ENCODE results near the gene ATP8A2. TPM values are rescaled to one million over a fixed set of nuclear protein-coding genes. Genes with fewer than 3 reads are reported as not detected.

Gene ATP8A2
- total RNA-seq, 1 experiment from 2014 or later, result 5.2 TPM

- ChIA-PET CTCF (no interaction called here), POLR2A (no interaction called here)
- H3K4me1 Mint-ChIP-seq, result peaks cover 10% of the 10 kb centered on the region
- H3K27ac Mint-ChIP-seq, result no peak overlapping the region
- H3K36me3 Mint-ChIP-seq, result no peaks in the 10 kb centered on the region
- TF ChIP-seq CREM (CRISPR knock-in tag; IDR thresholded peaks at IDR 0.05) (no peak), ZBTB43 (CRISPR knock-in tag; IDR thresholded peaks at IDR 0.05) (no peak), NFATC4 (CRISPR knock-in tag; IDR thresholded peaks at IDR 0.05) (no peak), OVOL2 (CRISPR knock-in tag; IDR thresholded peaks at IDR 0.05; ENCODE audit: borderline replicate concordance) (no peak)
- no peak overlapping the region for H3K4me3 Mint-ChIP-seq
- ATAC-seq (no peak), DNase-seq (ENCODE audit: low spot score) (no peak)
- H3K27me3 Mint-ChIP-seq (ENCODE audit: low read depth), result peaks cover 2% of the 10 kb centered on the region; the same call in 1 of the 2 replicates
- peaks cover 10% of the 10 kb centered on the region; the same call in 1 of the 2 replicates for H3K9me3 Mint-ChIP-seq
Observed at GRCh38 chr13:25679159-25679558, 307.4 kb downstream of the ATP8A2 start.

- no peak for TF ChIP-seq TEAD4 (CRISPR knock-in tag; IDR thresholded peaks at IDR 0.05)
- no peak for TF ChIP-seq RORB (CRISPR knock-in tag; IDR thresholded peaks at IDR 0.05)
- no peak for TF ChIP-seq AR (CRISPR knock-in tag; IDR thresholded peaks at IDR 0.05)
- TF ChIP-seq IRF1 (CRISPR knock-in tag; IDR thresholded peaks at IDR 0.05), result no peak
- no peak for TF ChIP-seq FOXP4 (CRISPR knock-in tag; IDR thresholded peaks at IDR 0.05)
- no peak for TF ChIP-seq CTCF (IDR thresholded peaks at IDR 0.05)
- TF ChIP-seq ZNF232 (CRISPR knock-in tag; IDR thresholded peaks at IDR 0.05), result no peak
- TF ChIP-seq USF1 (CRISPR knock-in tag; IDR thresholded peaks at IDR 0.05), result no peak
- no peak for TF ChIP-seq ATF6 (CRISPR knock-in tag; IDR thresholded peaks at IDR 0.05)
- no peak for TF ChIP-seq CDX4 (CRISPR knock-in tag; IDR thresholded peaks at IDR 0.05; ENCODE audit: borderline replicate concordance)
- no peak for TF ChIP-seq ATF2 (CRISPR knock-in tag; IDR thresholded peaks at IDR 0.05; ENCODE audit: borderline replicate concordance, low read depth)
- no peak for TF ChIP-seq GABPB1 (CRISPR knock-in tag; IDR thresholded peaks at IDR 0.05)
- no peak for TF ChIP-seq FOXK1 (CRISPR knock-in tag; IDR thresholded peaks at IDR 0.05)
- TF ChIP-seq SP1 (CRISPR knock-in tag; conservative IDR thresholded peaks at IDR 0.05), result no peak
- no peak for TF ChIP-seq TCF7 (CRISPR knock-in tag; IDR thresholded peaks at IDR 0.05; ENCODE audit: low read depth)
- H3K4me1 Mint-ChIP-seq, result peaks cover 3% of the 10 kb centered on the region
- no peaks in the 10 kb centered on the region for H3K27me3 Mint-ChIP-seq (ENCODE audit: low read depth)
- CTCF ChIA-PET, result no interaction called here
- H3K4me3 Mint-ChIP-seq, result no peak overlapping the region
- no peaks in the 10 kb centered on the region for H3K36me3 Mint-ChIP-seq
- ATAC-seq, result no peak
- H3K9me3 Mint-ChIP-seq, result peaks cover 10% of the 10 kb centered on the region; the same call in 1 of the 2 replicates
- POLR2A ChIA-PET, result no interaction called here
- no peak for DNase-seq (ENCODE audit: low spot score)
- no peak overlapping the region for H3K27ac Mint-ChIP-seq
Observed at GRCh38 chr13:25679936-25680335, 308.2 kb downstream of the ATP8A2 start.

Data from WTC11 (cell line).